ENCODE results near the gene INKA2.

GRCh38 chr1:111720977-111721786 lies 18.0 kb downstream of the INKA2 start:
- TF ChIP-seq POLR2A (IDR thresholded peaks at IDR 0.05; ENCODE audit: low read length) = no peak
- TF ChIP-seq GATA1 (IDR thresholded peaks at IDR 0.05; ENCODE audit: low read depth, low read length) = no peak

Data from erythroblast (primary cell).